Stimulated activated CD8-positive, alpha-beta memory T cell treated with anti-CD3 and anti-CD28 coated beads, Interleukin-7, amount 100 ng/mL, for 1 hour (primary cell): Measurements from ENCODE around the gene LIN54.
"Not testable (repeated sequence)": the region's sequence is repeated elsewhere in the genome, so short reads cannot be mapped to it uniquely, and the experiment has no call there.

Experiments
- DNase-seq, 2 donors: peaks; one replicate each; pipeline ENCODE4 v3.0.0-alpha.2; 2020; ENCODE audit warnings: low read depth in 2 of 2

LIN54 gene

GRCh38 chr4:82947498-82947897 is 63.1 kb downstream of the LIN54 start:
- DNase-seq: no peak

- DNase-seq: no peak
Measured at GRCh38 chr4:82939414-82939813, 71.2 kb downstream of the LIN54 start.

GRCh38 chr4:82934441-82934840 is 76.2 kb downstream of the LIN54 start:
- no peak for DNase-seq

DNA sequence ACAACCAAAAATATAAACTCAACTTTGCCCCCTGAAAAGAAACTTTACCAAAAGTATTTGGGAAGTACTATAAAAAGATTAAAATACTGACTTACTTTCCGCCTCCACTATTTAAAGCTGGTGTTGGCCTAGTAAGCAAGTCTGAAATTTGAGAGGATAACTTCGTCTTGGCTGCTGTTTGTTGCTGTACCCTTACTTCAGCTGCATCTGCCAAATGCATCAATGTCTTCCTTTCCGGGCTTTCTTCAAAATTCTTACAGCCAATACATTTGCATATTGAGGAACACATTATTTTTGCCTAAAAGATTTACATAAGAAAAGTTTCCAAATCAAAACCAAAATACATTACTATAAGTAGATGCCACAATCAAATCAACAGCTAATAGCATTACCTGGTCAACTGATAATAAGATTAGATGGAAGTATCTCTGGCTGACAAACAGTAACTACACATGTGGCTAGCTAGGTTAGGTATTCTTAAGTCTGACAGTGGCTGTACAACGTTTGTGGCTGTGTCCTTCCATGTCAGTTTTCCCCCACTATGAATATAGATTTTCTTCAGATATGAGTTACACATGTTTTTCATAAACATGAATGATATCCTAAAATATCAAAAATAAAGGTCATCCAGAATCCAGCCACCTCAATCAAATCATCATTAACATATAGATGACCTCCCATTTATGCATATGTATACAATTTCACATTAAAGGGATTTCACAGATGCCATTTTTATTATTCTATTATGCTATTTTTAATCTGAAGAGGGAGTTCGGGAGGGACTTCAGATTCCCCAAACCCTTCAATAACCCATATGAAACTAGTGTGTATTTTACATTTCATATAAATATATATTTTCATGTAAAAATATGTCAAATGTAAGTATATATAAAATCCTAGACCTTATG is 79.5 kb downstream of the LIN54 start:
- no peak for DNase-seq

DNA sequence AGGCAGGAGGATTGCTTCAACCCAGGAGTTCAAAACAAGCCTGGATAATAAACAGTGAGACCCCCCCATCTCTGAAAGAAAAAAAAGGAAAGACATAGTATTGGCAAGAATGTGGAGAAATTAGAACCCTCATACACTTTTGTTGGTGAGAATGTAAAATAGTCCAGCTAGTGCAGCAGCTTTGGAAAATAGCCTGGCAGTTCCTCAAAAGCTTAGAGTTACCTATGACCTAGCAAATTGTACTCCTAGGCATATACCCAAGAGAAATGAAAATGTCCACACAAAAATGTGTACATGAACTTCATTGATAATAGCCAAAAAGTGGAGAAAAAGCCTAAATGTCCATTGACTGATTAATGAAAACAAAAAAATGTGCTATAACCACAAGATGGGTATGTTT is 88.8 kb downstream of the LIN54 start:
- DNase-seq: no peak

DNA sequence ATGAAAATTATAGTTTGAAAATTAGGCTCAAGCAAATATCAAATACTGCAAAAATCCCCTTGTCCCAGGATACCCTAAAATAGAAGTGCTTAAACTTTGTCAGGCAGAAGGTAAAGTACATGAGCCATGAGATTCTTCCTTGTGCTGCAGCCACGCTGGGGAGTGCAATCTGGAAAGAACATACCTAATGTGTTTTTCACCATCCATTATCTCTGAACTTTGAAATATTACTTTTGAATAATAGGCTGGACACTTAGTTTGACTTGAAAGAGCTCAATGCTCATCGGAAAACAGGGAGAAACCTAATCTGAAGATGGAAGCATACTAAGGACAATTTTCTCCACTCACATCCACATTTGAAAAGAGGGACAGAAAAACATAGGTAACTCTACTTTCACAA is 91.2 kb downstream of the LIN54 start:
- no peak for DNase-seq

DNA sequence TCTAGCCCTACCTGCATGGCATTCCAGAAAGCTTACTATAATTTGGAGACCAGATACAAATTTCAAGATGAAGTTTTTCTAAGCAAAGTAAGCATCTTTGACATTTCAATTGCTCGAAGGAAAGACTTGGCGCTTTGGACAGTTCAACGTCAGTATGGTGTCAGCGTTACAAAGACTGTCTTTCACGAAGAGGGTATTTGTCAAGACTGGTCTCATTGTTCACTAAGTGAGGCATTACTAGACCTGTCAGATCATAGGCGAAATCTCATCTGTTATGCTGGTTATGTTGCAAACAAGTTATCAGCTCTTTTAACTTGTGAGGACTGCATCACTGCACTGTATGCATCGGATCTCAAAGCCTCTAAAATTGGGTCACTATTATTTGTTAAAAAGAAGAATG is 92.5 kb downstream of the LIN54 start:
- DNase-seq: no peak

DNA sequence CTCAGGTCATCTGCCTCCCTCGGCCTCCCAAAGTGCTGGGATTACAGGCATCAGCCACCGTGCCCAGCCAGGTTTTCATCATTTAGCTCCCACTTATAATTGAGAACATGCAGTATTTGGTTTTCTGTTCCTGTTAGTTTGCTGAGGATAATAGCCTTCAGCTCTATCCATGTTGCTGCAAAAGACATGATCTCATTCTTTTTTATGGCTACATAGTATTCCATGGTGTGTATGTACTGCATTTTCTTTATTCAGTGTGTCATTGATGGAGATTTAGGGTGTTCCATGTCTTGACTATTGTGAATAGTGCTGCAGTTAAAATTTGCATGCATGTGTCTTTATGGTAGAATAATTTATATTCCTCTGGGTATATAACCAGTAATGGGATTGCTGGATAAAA is 96.7 kb downstream of the LIN54 start:
- not testable (repeated sequence) for DNase-seq

DNA sequence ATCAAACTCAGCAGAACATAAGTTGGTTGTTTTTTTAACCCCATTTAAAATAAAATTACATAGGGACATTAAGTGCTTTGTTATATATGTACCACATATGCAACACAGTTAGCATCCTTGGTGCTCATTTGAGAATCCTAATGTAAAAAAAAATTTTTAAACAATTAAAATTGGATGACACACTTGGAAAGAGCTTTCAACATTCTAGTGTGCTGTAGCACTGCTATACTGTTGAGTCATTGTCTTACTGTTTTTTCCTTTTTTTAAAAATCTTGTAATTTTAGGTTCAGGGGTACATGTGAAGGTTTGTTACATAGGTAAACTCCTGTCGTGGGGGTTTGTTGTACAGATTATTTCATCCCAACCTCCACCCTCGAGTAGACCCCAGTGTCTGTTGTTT is 97.3 kb downstream of the LIN54 start:
- DNase-seq: no peak

DNA sequence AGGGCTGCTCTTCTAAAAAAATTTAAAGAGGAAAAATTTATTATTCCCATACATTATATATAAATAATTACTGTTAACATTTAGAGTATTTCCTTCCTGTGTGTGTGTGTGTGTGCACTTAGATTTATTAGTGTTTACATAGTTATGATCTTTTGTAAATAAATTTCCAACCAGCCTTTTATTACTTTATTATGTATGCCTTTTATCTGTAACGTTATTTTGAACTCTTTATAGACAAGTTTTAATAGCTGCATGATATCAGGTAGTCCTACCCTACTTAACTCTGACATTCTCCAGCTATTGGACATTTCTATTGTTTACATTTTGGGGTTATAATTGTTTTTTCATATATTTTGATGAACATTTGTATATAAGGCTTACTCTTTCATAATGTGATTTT is 101.3 kb downstream of the LIN54 start:
- DNase-seq: no peak

DNA sequence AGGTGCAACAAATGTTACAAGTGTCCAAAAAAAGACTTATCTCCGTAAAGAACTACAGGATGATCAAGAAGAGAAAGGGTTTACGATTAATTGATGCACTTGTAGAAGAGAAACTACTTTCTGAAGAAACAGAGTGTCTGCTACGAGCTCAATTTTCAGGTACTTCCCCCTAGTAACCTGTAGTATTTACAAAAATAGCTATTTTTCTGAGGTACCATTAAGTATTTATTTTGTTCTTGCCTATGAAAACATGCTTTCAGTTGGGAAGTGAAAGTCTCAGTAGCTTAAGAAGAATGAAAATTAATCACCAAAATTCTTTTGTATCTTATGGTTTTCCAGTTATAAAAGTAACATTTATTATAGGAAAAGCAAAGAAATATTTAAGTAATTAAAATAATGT is 104.2 kb downstream of the LIN54 start:
- DNase-seq: no peak

DNA sequence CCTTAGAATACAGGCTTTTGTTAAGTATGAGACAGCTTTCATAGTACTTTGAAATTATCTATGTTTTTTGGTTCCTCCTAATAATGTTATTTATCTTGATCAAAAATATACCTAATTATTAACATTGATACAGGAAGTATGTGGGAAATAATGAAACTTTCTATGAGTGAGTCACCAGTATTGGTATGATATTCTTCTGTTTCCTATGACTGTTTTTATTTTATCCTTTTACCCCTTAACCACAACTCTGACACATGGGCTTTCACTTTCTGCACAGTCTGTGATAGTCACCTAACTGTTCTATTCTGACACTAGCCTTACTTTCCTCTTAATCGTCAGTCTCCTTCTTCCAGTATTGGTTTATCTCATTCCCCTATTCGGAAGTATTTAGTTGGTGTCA is 105.4 kb downstream of the LIN54 start:
- no peak for DNase-seq

DNA sequence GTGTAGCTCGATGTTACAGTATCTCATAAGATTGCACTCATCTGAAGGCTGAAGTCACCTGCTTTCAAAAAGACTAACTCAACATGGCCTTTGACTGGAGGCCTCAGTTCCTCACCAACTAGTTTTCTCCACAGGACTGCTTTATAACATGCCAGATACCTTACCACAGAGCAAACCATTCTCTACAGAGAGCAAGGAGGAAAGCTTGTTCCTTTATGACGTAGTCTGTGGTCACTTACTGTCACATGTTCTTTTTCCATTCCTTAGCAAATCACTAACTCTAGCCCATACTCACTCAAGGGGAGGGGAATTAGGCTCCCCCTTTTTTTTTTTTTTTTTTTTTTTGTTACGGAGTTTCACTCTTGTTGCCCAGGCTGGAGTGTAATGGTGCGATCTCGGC is 106.9 kb downstream of the LIN54 start:
- no peak for DNase-seq

GRCh38 chr4:82901183-82901718 is 109.4 kb downstream of the LIN54 start:
- DNase-seq: no peak

- DNase-seq: peak; percentile 93 to 94
Measured at GRCh38 chr4:82900411-82901182, 110.0 kb downstream of the LIN54 start, which contains the start of gene THAP9. Gene THAP9, plus strand, starts transcription at chr4:82900735. Its CDS starts 68 bp downstream, at chr4:82900803.

- no peak for DNase-seq
Measured at GRCh38 chr4:82900066-82900410, 110.6 kb downstream of the LIN54 start.

DNA sequence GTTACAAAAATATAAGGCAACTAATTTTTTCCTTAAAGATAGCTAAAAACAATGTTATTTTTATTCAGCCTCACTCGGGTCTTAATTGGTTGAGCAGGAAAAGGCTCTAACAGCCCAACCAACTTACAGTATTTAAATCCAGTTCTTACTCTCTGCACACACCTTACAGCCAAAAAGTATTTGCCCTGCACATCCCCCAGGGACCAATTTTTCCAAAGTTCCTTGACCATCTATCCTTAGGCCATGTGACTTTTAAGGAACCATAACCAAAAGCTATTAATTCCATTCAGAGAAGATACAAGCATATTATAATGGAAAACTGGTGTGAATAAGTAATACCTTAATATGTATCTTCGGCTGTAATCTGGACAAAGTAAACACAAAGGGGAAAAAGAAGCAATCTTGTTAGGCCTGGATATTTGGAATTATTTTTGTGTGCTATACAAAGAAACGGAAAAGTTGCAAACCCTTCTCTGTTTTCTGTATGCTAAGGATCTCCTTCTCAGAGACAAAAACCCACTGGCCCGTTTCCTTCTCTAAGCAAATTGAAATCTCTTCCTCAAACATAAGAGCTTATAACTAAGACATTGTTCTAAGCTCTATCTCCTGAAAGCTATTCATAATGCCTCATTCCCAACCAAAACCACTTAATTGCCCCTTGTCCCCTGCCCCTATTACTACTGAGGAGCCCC is 111.1 kb downstream of the LIN54 start:
- no peak for DNase-seq

DNA sequence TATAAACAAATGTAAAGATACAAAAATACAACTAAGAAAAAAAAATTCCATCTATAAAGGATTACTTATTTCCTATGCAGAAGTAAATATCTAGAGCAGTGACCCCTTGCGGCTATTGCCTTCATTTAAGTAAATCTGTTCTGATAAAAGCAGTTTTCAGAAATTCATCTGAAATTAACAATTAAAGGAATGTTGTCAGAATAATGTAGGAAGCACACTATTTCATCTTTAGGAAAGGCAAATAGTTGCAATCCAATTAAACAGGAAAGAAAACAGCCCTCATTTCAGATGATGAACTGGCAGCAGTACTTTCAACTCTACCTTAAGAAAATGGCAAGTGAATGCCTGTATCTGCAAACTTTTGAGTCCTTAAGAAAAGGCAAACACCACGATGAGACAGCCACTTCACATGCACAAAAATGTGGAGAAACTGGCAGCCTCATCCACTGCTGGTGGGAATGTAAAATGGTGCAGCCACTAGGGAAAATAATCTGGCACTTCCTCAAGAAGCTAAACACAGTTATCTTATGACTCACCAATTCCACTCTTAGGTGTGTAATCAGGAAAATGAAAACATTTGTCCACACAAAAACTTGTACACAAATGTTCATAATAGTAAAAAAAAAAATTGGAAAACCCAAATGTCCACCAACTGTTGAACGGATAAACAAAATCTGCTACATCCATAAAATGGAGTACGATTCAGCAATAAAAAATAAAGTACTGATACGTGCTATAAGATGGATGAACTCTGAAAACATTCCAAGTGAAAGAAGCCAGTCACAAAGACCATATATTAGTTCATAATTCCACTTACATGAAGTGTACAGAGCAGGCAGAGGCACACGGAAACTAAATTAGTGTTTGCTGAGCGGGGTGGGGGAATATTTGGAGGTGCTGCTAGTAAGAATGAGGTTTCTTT is 112.0 kb downstream of the LIN54 start:
- no peak for DNase-seq

DNA sequence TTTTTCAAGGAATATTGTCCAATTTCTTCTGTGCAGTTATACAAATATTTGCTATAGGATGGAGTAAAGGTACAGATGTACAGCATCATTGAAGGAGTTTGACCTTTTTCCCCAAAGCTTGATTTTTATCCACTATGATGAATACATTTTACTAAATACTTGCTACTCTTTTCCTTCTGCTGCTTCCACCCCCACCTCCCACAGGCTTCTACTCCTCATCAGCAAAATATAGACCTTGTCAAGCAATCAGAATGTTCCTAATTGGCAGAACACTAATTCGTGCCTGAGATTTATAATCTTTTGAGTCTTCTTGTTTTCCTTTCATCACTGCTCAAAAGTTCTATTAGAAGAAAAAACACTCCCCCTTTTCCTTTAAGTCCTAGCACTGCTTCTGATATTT is 113.9 kb downstream of the LIN54 start:
- DNase-seq: no peak

DNA sequence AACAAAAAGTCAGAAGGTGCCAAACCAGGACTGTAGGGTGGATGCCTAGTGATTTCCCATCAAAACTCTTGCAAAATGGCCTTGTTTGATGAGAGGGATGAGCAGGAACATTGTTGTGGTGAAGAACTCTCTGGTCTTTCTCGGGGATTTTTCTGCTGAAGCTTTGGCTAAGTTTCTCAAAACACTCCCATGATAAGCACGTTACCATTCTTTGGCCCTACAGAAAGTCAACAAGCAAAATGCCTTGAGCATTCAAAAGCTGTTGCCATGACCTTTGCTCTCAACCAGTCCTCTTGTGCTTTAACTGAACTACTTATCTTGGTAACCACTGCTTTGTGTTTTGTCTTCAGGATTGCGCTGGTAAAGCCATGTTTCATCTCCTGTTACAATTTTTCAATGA is 116.7 kb downstream of the LIN54 start:
- DNase-seq: no peak

DNA sequence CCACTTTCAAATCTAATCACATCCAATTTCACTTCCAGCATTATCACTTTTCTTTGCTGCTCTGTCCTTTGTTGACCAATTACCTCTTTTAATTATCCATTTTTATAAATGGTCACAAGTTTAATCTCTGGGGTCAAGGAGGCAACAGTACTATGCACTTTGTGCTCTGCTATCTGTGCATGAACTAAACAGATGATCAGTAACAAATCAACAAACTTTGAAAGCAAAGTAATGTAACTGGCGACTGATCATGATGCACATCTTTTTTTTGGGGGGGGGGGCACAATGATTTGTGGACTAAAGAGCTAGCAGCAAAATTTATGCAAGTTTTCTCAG is 118.2 kb downstream of the LIN54 start:
- DNase-seq: no peak
